SK-N-MC (cell line): ENCODE results near the gene PAXX.

Source experiments
- DNase-seq: peaks from one replicate; pipeline ENCODE4 v3.0.0-alpha.2; 2011; ENCODE audit warnings: low read depth, low spot score
- H3K27ac ChIP-seq: fragments of 200-600 bp; sonication (generic); 2 replicates; pipeline ENCODE4 v1.5.1; 2016; ENCODE audit warnings: mixed run types
- H3K36me3 ChIP-seq: fragments of 200-600 bp; sonication (generic); 2 replicates; pipeline ENCODE4 v1.6.1; 2017; ENCODE audit warnings: antibody characterized with exemption, low read length, mixed read lengths; ENCODE audit not compliant: insufficient read depth
- H3K4me3 ChIP-seq: fragments of 200-600 bp; sonication (generic); 2 replicates; pipeline ENCODE4 v1.5.1; 2016
- H3K9ac ChIP-seq: fragments of 200-600 bp; sonication (generic); 2 replicates; pipeline ENCODE4 v1.8.0; 2017; ENCODE audit warnings: mixed run types, mixed read lengths; ENCODE audit not compliant: insufficient read length
- H3K9me3 ChIP-seq: fragments of 200-600 bp; sonication (generic); 2 replicates; pipeline ENCODE4 v1.6.1; 2017; ENCODE audit warnings: low read depth, mild to moderate bottlenecking, antibody characterized with exemption, low read length, moderate library complexity, mixed read lengths
- EZH2 ChIP-seq: fragments of 200-600 bp; sonication (generic); IDR thresholded peaks from one replicate; pipeline ENCODE4 v1.6.1; 2017; ENCODE audit warnings: antibody characterized with exemption
- FOXP2 ChIP-seq: optimal IDR thresholded peaks from 2 replicates; pipeline ENCODE3; 2011; ENCODE audit warnings: mild to moderate bottlenecking, moderate library complexity; ENCODE audit not compliant: insufficient read depth; ENCODE audit errors: extremely low read length, control extremely low read depth
- POLR2AphosphoS5 ChIP-seq: IDR thresholded peaks from 2 replicates; pipeline ENCODE4 v1.6.1; 2012; ENCODE audit warnings: mild to moderate bottlenecking, low read depth, low read length, borderline replicate concordance

PAXX gene

DNA sequence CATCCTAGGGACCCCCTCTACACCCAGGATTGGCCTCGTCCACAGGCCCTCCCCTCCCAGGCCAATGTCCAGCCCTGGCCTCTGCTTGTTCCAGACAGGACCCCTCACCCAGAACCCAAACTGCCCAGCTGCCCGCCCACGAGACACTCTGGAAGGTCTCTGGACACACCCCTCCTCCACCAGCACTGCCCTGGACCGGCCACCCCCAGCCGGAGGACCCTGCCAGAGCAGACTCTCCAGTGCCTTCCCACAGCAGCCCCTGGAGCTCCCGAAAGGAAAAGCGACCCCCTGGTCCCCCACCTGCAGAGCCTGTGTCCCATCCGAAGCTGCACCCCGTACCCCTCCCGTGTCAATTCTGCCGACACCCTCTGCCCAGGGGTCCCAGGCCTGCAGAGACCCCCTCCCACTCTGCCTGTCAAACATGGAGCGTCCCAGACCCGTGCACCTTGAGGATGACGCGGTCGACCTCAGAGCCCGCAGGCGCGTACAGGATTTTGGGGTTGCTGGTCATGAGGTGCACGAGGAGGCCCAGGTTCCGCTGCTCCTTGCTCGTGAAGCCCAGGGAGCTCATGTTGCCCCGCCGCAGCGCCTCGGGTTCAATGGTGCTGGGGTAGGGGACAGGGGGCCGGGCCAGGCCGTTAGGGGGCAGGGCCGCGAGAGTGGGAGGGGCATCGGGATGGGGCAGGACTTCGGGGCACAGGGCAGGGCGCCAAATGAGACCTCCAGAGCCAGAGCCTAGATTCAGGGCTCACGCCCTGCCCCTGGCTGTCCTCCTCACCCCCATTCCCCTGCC lies 27.9 kb downstream of the PAXX start:
- Histone ChIP-seq H3K4me3 (no peak overlapping the region), H3K36me3 (no peaks in the 10 kb centered on the region), H3K27ac (no peak overlapping the region), H3K9ac (no peak overlapping the region), H3K9me3 (no peaks in the 10 kb centered on the region)
- DNase-seq = no peak
- TF ChIP-seq POLR2AphosphoS5 = no peak
- no peak for TF ChIP-seq EZH2
- TF ChIP-seq FOXP2 = no peak

DNA sequence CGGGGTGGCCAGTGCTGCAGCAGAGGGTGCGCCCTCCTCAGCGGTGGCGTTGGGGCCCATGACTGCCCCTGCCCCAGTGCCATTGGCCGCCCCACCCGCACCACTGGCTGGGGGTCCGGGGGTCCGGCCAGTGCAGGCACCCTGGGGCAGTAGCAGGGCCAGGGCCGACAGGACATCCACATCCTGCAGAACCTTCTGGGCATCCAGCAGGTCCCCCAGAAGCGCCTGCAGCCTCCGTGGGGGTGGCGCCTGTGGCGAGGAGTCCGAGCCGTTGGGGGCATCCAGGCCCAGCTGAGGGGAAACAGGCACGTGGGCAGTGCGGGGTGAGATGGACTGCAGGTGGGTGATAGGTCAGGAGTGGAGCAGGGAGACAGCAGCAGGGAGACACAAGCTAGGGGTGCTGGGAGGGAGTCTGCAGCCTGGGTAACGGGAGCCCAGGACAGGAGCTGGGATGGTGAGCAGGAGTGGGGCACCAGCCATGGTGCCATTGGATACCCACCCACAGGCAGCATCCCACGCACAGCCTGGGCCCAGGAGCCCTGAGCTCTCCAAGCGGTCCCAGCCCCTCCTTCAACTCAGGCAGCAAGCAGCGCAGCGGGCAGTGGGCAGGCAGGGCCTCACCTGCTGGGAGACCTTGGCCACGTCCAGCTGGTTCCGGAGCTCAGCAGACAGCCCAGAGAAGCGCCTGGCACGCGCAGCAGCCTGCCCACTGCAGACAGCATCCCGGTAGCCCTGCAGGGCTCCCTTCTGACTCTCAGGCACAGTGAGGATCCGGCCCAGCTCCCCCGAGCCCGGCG lies 28.7 kb downstream of the PAXX start:
- Histone ChIP-seq H3K4me3 (no peak overlapping the region), H3K36me3 (no peaks in the 10 kb centered on the region), H3K9me3 (no peaks in the 10 kb centered on the region), H3K9ac (no peak overlapping the region), H3K27ac (no peak overlapping the region)
- no peak for DNase-seq
- no peak for TF ChIP-seq FOXP2
- no peak for TF ChIP-seq EZH2
- TF ChIP-seq POLR2AphosphoS5 = no peak

- Histone ChIP-seq H3K4me3 (no peak overlapping the region), H3K9ac (no peak overlapping the region), H3K36me3 (no peaks in the 10 kb centered on the region), H3K27ac (no peak overlapping the region), H3K9me3 (no peaks in the 10 kb centered on the region)
- no peak for DNase-seq
- TF ChIP-seq EZH2 (no peak), FOXP2 (no peak), POLR2AphosphoS5 (no peak)
These were observed 29.4 kb downstream of the PAXX start for GRCh38 chr9:137021568-137021978.

DNA sequence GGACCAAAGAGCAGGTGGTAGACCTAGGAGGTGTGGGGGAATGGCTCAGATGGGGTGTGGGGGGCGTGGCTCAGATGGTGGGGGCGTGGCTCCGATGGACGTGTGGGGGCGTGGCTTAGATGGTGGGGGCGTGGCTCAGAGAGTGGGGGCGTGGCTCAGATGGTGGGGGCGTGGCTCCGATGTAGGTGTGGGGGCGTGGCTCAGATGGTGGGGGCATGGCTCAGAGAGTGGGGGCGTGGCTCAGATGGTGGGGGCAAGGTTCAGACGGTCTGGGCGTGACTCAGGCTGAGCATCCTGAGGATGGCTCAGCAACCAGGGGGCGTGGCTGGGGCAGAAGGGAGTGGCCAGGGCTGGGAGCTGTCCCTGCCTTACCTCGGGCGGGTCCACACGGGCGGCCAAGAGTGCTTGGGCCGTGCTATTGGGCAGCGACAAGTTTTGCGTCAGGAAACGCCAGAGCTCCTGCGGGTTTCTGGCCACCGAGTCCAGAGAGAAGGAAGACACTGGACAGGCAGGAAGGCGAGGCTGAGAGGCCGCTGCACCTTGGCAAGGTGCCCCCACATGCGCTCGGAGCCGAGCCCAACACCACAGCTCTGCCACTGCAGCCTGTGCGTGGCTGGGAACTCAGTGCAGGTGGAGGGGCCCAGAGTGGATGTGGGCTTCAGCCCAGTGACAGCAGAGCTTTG lies 29.9 kb downstream of the PAXX start:
- H3K9me3 ChIP-seq = no peaks in the 10 kb centered on the region
- H3K36me3 ChIP-seq = no peaks in the 10 kb centered on the region
- TF ChIP-seq FOXP2 = no peak
- TF ChIP-seq EZH2 = no peak
- TF ChIP-seq POLR2AphosphoS5 = no peak
- no peak overlapping the region for H3K27ac ChIP-seq
- no peak for DNase-seq
- no peak overlapping the region for H3K9ac ChIP-seq
- H3K4me3 ChIP-seq = no peak overlapping the region

DNA sequence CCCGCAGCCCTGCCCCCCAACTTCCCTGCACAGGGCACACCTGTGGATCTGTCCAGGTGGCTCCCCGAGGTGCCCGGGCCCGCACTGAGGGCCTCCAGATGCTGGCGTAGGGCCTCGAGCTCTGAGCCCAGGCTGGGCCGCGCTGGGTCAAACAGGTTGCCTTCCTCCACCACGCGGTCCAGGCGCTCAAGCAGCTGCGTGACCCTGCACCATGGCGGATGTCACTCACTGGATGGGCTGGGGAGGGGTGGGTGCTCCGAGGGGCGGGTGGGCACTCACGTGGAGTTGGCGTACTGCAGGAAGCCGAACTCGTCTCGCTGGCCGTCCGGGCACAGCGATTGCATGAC lies 30.4 kb downstream of the PAXX start:
- no peak for DNase-seq
- Histone ChIP-seq H3K36me3 (no peaks in the 10 kb centered on the region), H3K4me3 (no peak overlapping the region), H3K27ac (no peak overlapping the region), H3K9me3 (no peaks in the 10 kb centered on the region), H3K9ac (no peak overlapping the region)
- TF ChIP-seq EZH2 (no peak), POLR2AphosphoS5 (no peak), FOXP2 (no peak)

- no peak for DNase-seq
- no peak for TF ChIP-seq EZH2
- TF ChIP-seq POLR2AphosphoS5 = no peak
- TF ChIP-seq FOXP2 = no peak
- Histone ChIP-seq H3K9me3 (no peaks in the 10 kb centered on the region), H3K4me3 (no peak overlapping the region), H3K36me3 (no peaks in the 10 kb centered on the region), H3K27ac (no peak overlapping the region), H3K9ac (no peak overlapping the region)
These were observed 30.9 kb downstream of the PAXX start for GRCh38 chr9:137023157-137023556.

DNA sequence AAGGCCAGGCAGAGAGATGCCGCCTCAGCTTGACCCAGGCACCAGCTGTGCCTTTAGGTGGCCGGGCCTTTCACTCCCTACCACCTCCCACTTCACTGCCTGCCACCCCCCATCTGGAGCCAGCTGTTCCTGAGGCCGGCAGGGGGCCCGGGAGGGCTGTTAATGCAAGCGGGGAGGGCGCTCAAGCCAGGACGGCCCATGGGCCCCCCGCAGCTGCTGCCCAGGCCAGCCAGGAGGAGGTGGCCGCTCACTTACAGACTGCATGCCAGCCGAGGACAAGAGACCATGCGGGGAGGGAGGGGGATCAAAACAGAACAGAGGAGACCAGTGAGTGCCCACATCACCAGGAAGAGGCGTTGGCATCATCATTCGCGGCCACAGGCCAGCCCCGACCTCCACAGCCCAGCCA lies 31.4 kb downstream of the PAXX start:
- no peak for DNase-seq
- Histone ChIP-seq H3K9ac (no peak overlapping the region), H3K4me3 (no peak overlapping the region), H3K36me3 (no peaks in the 10 kb centered on the region), H3K27ac (no peak overlapping the region), H3K9me3 (no peaks in the 10 kb centered on the region)
- TF ChIP-seq POLR2AphosphoS5 = no peak
- TF ChIP-seq FOXP2 = no peak
- TF ChIP-seq EZH2 = no peak

GRCh38 chr9:137025517-137025966 lies 33.3 kb downstream of the PAXX start:
- no peak for DNase-seq
- no peaks in the 10 kb centered on the region for H3K36me3 ChIP-seq
- TF ChIP-seq POLR2AphosphoS5 = no peak
- H3K9ac ChIP-seq = no peak overlapping the region
- H3K9me3 ChIP-seq = no peaks in the 10 kb centered on the region
- no peak overlapping the region for H3K27ac ChIP-seq
- H3K4me3 ChIP-seq = no peak overlapping the region
